Right lobe of liver (tissue), 6 donors: ENCODE results near the gene DUS2. TPM values are rescaled to one million over a fixed set of nuclear protein-coding genes. Genes with fewer than 3 reads are reported as not detected.

Experiments used
- ATAC-seq, 4 donors: fragments of 200-7000 bp; cut with Tn5 transposase; one replicate each; pipeline ENCODE4 v1.9.1; 2020; ENCODE audit warnings: mild to moderate bottlenecking in 4 of 4, moderate library complexity in 4 of 4
- DNase-seq, 3 donors: peaks; one replicate each; pipeline ENCODE4 v3.0.0-alpha.2; 2020
- H3K27ac ChIP-seq, 3 donors: fragments of 200-600 bp; one replicate each; pipeline ENCODE4 v1.8.0; 2022
- H3K27me3 ChIP-seq, 2 donors: fragments of 200-600 bp; one replicate each; pipeline ENCODE4 v1.8.0; 2022
- H3K36me3 ChIP-seq, 4 donors: fragments of 200-600 bp; sonication (generic) in 1 of 4; one replicate each; pipeline versions ENCODE4 v1.5.1 to v1.8.0; 2017 to 2022; ENCODE audit warnings: control low read depth in 1 of 4
- H3K4me1 ChIP-seq, 4 donors: fragments of 200-600 bp; sonication (generic) in 1 of 4; one replicate each; pipeline versions ENCODE4 v1.5.1 to v1.8.0; 2017 to 2022; ENCODE audit warnings: control low read depth in 1 of 4
- H3K4me3 ChIP-seq, 3 donors: fragments of 200-600 bp; one replicate each; pipeline ENCODE4 v1.8.0; 2022
- H3K9me3 ChIP-seq, 4 donors: fragments of 200-600 bp; sonication (generic) in 1 of 4; one replicate each; pipeline versions ENCODE4 v1.5.1 to v1.8.0; 2017 to 2022; ENCODE audit warnings: control low read depth in 1 of 4
- CTCF ChIP-seq, 4 donors: fragments of 200-600 bp in 3 of 4; fragments of 450-650 bp in 1 of 4; IDR thresholded peaks; one replicate each; pipeline versions ENCODE4 v1.5.1 to v1.8.0; 2016 to 2022; ENCODE audit warnings: antibody characterized with exemption in 4 of 4, mild to moderate bottlenecking in 2 of 4
- POLR2A ChIP-seq: fragments of 450-650 bp; IDR thresholded peaks from one replicate; pipeline ENCODE4 v1.6.1; 2017; ENCODE audit warnings: antibody characterized with exemption, mild to moderate bottlenecking
- WGBS: methylation state at CpG from one replicate; pipeline ENCODE4 v1.1.6; 2018; ENCODE audit warnings: low coverage, low lambda C conversion rate; ENCODE audit not compliant: insufficient coverage; ENCODE audit errors: missing lambda C conversion rate; 5-methylcytosine and 5-hydroxymethylcytosine counted together
- intact Hi-C, 2 donors: fragments of 100-400 bp; cut with DNase I; formaldehyde crosslinking; loops; one replicate each; pipeline versions ENCODE4 v1.11.2 to v1.14.1; 2022
- total RNA-seq, 6 experiments: library from RNA; depleted of rRNA in 2 of 6; stranded (reverse); fragments of >200 nt in 2 of 6; fragmentation: NEBNext Ultra II Directional in 3 of 6; extraction: Animal tissue kit (Norgen Biotek cat#: 25700) in 3 of 6; gene quantifications; one replicate each; pipeline versions ENCODE4 v1.1.0 to v1.2.4, GENCODE V29; 2016 to 2023
- donor health status: DM: no; HTN: yes; CAD: no.
- donor health status: DM: no; HTN: no; CAD: no.
- donor health status: DM: no; HTN: no; CAD: no.
- donor health status: DM: no; HTN: yes; CAD: no.
- donor health status: DM: no; HTN: yes; CAD: no.

The DUS2 gene
- total RNA-seq, 6 experiments from 2014 or later, result 7.9 to 16.4 (median 9.2) TPM

GRCh38 chr16:68076560-68076959, 53.5 kb downstream of the DUS2 start:
- Histone ChIP-seq H3K4me1 (peaks cover 2 to 79% (median 36%) of the 10 kb centered on the region in 4 donors), H3K27ac (peak overlapping the region in 2 of 3 donors; percentile 77 to 96), H3K9me3 (no peaks in the 10 kb centered on the region), H3K27me3 (no peaks in the 10 kb centered on the region), H3K4me3 (no peak overlapping the region), H3K36me3 (peaks cover 0 to 9% (median 0%) of the 10 kb centered on the region in 4 donors)
- DNase-seq (peak; percentile 66 to 89 (median 89)), ATAC-seq (peak; percentile 39 to 73 (median 64))
- no peak for TF ChIP-seq CTCF (IDR thresholded peaks at IDR 0.05)
- no peak for TF ChIP-seq POLR2A
- WGBS, result 100% methylated on average over 1 of the region's 3 CpGs
- intact Hi-C loops, result loop anchor here in 1 of 2 donors (10.0 kb wide), 1 partner anchor 158 kb away; the partner anchor contains the start of gene ESRP2

- 43% methylated on average over 6 of the region's 7 CpGs for WGBS
- H3K27ac ChIP-seq, result peak overlapping the region; percentile 75 to 96 (median 83)
- intact Hi-C loops, result loop anchor here in 1 of 2 donors (10.0 kb wide), 1 partner anchor 157 kb away; the partner anchor contains the start of gene ESRP2
- peaks cover 2 to 78% (median 36%) of the 10 kb centered on the region in 4 donors for H3K4me1 ChIP-seq
- TF ChIP-seq CTCF (IDR thresholded peaks at IDR 0.05), result no peak
- TF ChIP-seq POLR2A, result no peak
- no peak overlapping the region for H3K4me3 ChIP-seq
- H3K9me3 ChIP-seq, result no peaks in the 10 kb centered on the region
- H3K27me3 ChIP-seq, result no peaks in the 10 kb centered on the region
- peak in 3 of 4 donors; percentile 2 to 24 (median 7) for ATAC-seq
- no peak for DNase-seq
- peaks cover 0 to 9% (median 0%) of the 10 kb centered on the region in 4 donors for H3K36me3 ChIP-seq
These were observed 55.0 kb downstream of the DUS2 start for GRCh38 chr16:68077866-68078700.

GRCh38 chr16:68078701-68079375, 55.8 kb downstream of the DUS2 start:
- Histone ChIP-seq H3K4me3 (no peak overlapping the region), H3K4me1 (peaks cover 2 to 83% (median 37%) of the 10 kb centered on the region in 4 donors)
- ATAC-seq, result no peak

GRCh38 chr16:68079376-68079625, 56.2 kb downstream of the DUS2 start:
- TF ChIP-seq CTCF (IDR thresholded peaks at IDR 0.05) (no peak), POLR2A (no peak)
- Histone ChIP-seq H3K4me3 (no peak overlapping the region), H3K27me3 (no peaks in the 10 kb centered on the region), H3K9me3 (no peaks in the 10 kb centered on the region), H3K27ac (peak overlapping the region; percentile 75 to 96 (median 83)), H3K4me1 (peaks cover 2 to 88% (median 42%) of the 10 kb centered on the region in 4 donors), H3K36me3 (no peaks in the 10 kb centered on the region)
- DNase-seq (no peak), ATAC-seq (no peak)
- intact Hi-C loops, result loop anchor here in 1 of 2 donors (10.0 kb wide), 1 partner anchor 156 kb away; the partner anchor contains the start of gene ESRP2

More at GRCh38 chr16:68078701-68079375, 55.8 kb downstream of the DUS2 start:
- peak in 1 of 3 donors; percentile 49 for DNase-seq
- intact Hi-C loops, result loop anchor here in 1 of 2 donors (10.0 kb wide), 1 partner anchor 156 kb away; the partner anchor contains the start of gene ESRP2
- no peaks in the 10 kb centered on the region for H3K27me3 ChIP-seq
- no peaks in the 10 kb centered on the region for H3K9me3 ChIP-seq
- TF ChIP-seq POLR2A, result no peak
- no peak for TF ChIP-seq CTCF (IDR thresholded peaks at IDR 0.05)
- peak overlapping the region; percentile 75 to 96 (median 83) for H3K27ac ChIP-seq
- peaks cover 0 to 4% (median 0%) of the 10 kb centered on the region in 4 donors for H3K36me3 ChIP-seq
- 83% methylated on average over 1 of the region's 8 CpGs for WGBS
